ENCODE data around the gene PSMD8.
"Not testable (repeated sequence)": the region's sequence is repeated elsewhere in the genome, so short reads cannot be mapped to it uniquely, and the experiment has no call there.

PSMD8 gene

DNA sequence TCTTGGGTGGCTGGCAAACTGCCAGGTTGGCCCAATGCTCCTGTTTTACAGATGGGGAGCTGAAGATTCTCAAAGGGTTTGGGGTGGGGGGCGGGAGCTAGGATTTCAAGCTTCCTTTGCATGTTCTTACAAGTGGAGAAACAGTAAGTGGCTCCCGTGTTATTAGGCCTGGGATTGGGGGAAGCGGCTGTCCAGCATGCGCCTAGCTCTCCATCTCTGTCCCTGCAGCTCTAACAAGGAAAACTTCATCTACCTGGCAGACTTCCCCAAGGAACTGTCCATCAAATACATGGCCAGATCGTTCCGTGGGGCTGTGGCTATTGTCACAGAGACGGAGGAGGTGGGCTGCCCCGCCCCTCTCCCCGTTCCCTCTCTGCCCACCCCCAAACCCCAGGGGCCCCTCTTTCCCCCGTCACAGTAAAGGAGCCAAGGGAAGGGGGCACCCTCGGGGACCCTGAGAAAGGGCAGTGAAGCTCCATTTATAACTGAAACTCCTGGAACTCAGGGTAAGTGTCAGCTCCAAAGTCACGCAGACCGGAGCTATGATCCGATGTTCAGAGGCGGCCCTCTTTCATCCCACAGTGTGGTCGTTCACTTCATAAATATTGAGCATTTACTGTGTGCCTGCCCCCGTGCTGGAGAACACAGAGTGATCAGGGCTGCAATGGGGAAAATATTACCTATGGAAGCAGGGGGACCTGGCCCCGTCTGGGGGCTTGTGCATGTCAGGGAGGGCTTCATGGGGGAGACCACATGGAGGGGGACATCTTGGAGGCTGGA, 14.9 kb upstream of the PSMD8 start:
- Mint-ChIP-seq H3K27me3 (ENCODE audit: low read depth, poor library complexity) (peaks cover 72% of the 10 kb centered on the region), H3K4me1 (peaks cover 16% of the 10 kb centered on the region), H3K4me3 (peak overlapping the region; percentile 64), H3K9me3 (peaks cover 3% of the 10 kb centered on the region), H3K36me3 (ENCODE audit: low read depth) (no peaks in the 10 kb centered on the region), H3K27ac (no peak overlapping the region)
- no peak for DNase-seq
- TF ChIP-seq CTCF (IDR thresholded peaks at IDR 0.05) = no peak

GRCh38 chr19:38360351-38360750, 14.0 kb upstream of the PSMD8 start:
- H3K27me3 Mint-ChIP-seq (ENCODE audit: low read depth, poor library complexity) = peaks cover 76% of the 10 kb centered on the region
- peaks cover 9% of the 10 kb centered on the region for H3K9me3 Mint-ChIP-seq
- no peak for DNase-seq
- H3K4me1 Mint-ChIP-seq = peaks cover 12% of the 10 kb centered on the region
- H3K4me3 Mint-ChIP-seq = peak overlapping the region; percentile 84
- no peaks in the 10 kb centered on the region for H3K36me3 Mint-ChIP-seq (ENCODE audit: low read depth)
- H3K27ac Mint-ChIP-seq = no peak overlapping the region
- TF ChIP-seq CTCF (IDR thresholded peaks at IDR 0.05) = no peak

GRCh38 chr19:38360839-38361631, 13.3 kb upstream of the PSMD8 start:
- peaks cover 12% of the 10 kb centered on the region for H3K9me3 Mint-ChIP-seq
- no peaks in the 10 kb centered on the region for H3K36me3 Mint-ChIP-seq (ENCODE audit: low read depth)
- DNase-seq = no peak
- peaks cover 74% of the 10 kb centered on the region for H3K27me3 Mint-ChIP-seq (ENCODE audit: low read depth, poor library complexity)
- H3K4me1 Mint-ChIP-seq = peaks cover 12% of the 10 kb centered on the region
- H3K27ac Mint-ChIP-seq = no peak overlapping the region
- peak overlapping the region; percentile 84 for H3K4me3 Mint-ChIP-seq
- no peak for TF ChIP-seq CTCF (IDR thresholded peaks at IDR 0.05)

- H3K27ac Mint-ChIP-seq = no peak overlapping the region
- DNase-seq = peak; percentile 91
- peaks cover 14% of the 10 kb centered on the region for H3K9me3 Mint-ChIP-seq
- H3K27me3 Mint-ChIP-seq (ENCODE audit: low read depth, poor library complexity) = peaks cover 71% of the 10 kb centered on the region
- peaks cover 12% of the 10 kb centered on the region for H3K4me1 Mint-ChIP-seq
- TF ChIP-seq CTCF (IDR thresholded peaks at IDR 0.05) = no peak
- peak overlapping the region; percentile 84 for H3K4me3 Mint-ChIP-seq
- no peaks in the 10 kb centered on the region for H3K36me3 Mint-ChIP-seq (ENCODE audit: low read depth)
These were observed 12.7 kb upstream of the PSMD8 start for GRCh38 chr19:38361633-38362075.

DNA sequence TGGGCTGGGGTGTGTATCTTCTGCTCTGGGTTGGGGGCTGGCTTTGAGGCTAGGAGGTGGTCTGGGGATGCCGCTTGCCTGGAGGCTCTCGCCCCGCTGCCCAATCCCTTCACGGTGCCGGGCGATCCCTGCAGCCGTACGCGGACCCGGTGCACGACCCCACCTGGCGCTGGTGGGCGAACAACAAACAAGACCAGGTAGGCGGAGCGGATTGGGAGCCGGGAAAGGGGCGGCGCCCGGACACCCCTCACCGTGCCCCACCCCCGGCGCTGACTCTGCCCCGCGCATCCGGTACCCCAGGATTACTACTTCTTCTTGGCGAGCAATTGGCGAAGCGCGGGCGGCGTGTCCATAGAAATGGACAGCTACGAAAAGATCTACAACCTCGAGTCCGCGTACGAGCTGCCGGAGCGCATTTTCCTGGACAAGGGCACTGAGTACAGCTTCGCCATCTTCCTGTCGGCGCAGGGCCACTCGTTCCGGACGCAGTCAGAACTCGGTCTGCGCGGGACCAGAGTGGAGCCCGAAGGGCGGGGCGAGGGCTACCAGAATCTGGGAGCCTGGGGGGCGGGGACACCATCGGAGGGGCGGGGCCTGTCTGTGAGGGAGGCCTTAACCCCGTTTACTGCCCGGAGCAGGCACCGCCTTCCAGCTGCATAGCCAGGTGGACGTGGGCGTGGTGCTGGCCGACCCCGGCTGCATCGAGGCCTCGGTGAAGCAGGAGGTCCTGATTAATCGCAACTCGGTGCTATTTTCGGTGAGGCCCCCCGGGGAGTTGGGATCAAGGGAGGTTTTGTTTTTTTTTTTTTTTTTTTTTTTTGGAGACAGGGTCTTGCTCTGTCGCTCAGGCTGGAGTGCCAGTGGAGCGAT, 12.1 kb upstream of the PSMD8 start:
- H3K9me3 Mint-ChIP-seq = peaks cover 14% of the 10 kb centered on the region
- H3K36me3 Mint-ChIP-seq (ENCODE audit: low read depth) = no peaks in the 10 kb centered on the region
- H3K4me1 Mint-ChIP-seq = peaks cover 12% of the 10 kb centered on the region
- DNase-seq = peak; percentile 86
- H3K27me3 Mint-ChIP-seq (ENCODE audit: low read depth, poor library complexity) = peaks cover 69% of the 10 kb centered on the region
- no peak overlapping the region for H3K27ac Mint-ChIP-seq
- TF ChIP-seq CTCF (IDR thresholded peaks at IDR 0.05) = no peak
- peak overlapping the region; percentile 84 for H3K4me3 Mint-ChIP-seq

DNA sequence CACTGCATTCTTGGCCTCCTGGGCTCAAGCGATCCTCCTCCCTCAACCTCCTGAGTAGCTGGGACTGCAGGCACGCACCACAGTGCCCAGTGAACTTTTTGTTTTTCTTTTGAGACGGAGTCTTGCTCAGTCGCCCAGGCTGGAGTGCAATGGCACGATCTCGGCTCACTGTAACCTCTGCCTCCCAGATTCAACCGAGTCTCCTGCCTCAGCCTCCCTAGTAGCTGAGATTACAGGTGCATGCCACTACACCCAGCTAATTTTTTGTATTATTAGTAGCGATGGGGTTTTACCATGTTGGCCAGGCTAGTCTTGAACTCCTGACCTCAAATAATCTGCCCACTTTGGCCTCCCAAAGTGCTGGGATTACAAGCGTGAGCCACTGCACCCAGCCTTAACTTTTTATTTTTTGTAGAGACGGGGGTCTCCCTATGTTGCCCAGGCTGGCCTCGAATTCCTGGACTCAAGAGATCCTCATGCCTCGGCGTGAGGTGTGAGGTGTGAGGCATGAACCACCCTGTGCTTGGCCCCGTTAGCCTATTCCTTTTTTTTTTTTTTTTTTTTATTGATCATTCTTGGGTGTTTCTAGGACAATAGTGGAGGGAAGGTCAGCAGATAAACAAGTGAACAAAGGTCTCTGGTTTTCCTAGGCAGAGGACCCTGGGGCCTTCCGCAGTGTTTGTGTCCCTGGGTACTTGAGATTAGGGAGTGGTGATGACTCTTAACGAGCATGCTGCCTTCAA, 11.3 kb upstream of the PSMD8 start:
- H3K4me1 Mint-ChIP-seq = peaks cover 12% of the 10 kb centered on the region
- H3K27ac Mint-ChIP-seq; DNase-seq; H3K36me3 Mint-ChIP-seq (ENCODE audit: low read depth): not testable (repeated sequence)
- H3K27me3 Mint-ChIP-seq (ENCODE audit: low read depth, poor library complexity) = peaks cover 63% of the 10 kb centered on the region
- H3K4me3 Mint-ChIP-seq = peak overlapping the region; percentile 84
- peaks cover 14% of the 10 kb centered on the region for H3K9me3 Mint-ChIP-seq
